GM15510 (cell line): ENCODE results near the gene ST7.

ENCODE experiments used
- POLR2A ChIP-seq: IDR thresholded peaks from 3 replicates; pipeline ENCODE4 v1.6.1; 2011; ENCODE audit warnings: borderline replicate concordance; ENCODE audit not compliant: insufficient read length; ENCODE audit errors: extremely low read depth

ST7 gene

DNA sequence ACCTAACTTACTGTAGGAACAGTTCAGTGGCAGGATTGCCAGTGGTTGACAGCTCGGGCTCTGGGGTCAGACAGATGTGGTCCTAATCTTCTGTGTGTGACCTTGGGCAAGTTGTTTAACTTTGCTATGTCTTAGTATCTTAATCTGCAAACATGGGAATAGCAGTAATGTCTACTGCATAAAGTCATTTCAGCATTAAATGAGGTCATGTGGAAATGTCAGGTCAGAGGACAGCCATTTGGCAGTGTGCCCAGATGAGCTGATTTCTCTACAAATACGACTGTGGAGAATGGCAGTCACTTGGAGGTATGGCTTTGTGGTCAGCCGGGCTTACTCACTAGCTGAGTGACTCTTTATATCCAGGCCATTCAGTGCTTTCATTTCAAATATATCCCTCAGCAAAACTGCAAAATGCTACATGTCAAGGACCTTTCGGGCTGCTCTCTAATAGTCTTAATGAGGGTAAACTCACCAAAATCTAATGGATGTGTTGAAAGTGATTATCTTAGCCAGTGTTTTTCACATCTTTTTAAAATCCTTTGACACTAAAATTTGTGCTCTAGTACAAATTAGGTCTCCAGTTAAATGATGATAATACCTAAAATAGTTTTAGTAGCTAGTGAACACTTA lies 171.4 kb downstream of the ST7 start:
- no peak for TF ChIP-seq POLR2A

DNA sequence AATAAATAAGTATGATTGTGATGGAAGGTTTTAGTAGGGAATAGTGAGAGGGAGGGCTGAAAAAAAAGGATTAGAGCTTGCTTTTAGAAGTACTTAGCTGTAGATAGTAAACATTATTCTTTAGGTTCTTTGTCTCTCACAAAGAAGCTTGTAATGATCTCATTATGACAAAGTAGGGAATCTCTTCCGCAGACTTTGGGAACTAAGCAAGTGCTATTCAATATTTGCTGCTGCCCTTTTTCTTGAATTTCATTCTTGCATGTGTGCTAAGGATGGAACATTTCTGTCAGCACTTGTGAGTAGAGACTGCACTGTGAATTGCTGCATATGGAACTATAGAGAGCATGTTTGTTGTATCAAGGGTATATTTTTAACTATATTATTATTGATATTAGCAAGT lies 173.4 kb downstream of the ST7 start:
- TF ChIP-seq POLR2A, result no peak

DNA sequence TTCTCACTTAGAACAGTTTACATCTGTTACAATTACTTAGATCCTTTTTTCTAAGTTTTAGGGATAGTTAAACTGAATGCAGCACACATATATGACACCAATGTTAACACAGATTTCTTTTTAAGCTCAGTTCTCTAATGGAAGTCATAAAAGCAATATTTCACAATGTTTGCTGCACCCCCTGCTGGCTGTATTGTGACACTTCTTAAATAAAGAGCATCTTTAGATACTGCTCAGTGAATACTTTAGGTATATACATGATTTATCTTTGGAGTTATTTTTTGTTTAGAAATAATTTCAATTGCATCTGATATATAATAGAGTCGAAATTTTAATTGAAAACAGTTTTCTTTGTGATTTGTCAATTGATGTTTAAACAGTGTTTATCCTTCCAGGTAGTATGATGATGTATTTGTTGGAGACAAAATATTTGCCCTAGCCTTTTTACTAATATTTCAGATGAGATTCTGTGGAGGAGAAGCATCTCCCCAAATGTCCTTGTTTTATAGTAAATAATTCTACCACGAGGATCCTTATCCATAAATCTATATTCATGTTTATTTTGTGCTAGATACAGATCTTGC lies 174.4 kb downstream of the ST7 start:
- TF ChIP-seq POLR2A, result no peak

DNA sequence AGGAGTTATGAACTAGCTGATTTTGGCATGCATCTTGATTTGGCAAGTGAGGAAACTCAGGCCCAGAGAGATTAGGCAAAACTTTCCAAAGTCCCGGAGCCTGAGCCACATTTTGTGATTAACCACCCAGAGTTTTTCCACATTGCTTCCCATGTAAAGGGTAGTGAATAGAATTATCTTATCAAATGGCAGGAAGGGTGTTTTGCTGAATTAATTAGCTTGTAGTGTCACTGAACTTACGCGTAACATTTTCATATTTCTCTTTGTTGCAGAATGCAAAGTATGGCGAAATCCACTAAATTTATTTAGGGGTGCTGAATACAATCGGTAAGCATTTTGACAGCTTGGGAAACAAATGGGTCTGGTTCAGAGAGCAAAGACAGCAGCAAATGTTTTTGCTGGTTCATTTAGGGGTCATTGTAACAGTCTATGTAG lies 176.2 kb downstream of the ST7 start:
- TF ChIP-seq POLR2A, result no peak

DNA sequence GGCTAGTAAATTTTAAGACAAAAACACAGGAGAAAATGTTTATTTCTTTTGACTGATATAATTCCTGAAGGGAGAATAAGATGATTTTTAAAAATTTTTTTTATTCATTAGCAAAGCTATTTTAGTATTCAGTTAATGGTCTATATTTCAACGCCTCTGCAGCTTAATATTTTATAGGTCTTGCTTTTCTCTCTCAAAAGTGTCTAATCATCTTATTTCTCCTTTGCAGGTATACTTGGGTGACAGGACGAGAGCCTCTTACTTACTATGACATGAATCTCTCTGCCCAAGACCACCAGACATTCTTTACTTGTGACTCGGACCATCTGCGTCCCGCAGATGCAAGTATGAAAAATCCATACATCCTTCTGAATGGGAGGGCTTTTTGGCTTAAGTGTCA lies 177.0 kb downstream of the ST7 start:
- TF ChIP-seq POLR2A, result no peak

DNA sequence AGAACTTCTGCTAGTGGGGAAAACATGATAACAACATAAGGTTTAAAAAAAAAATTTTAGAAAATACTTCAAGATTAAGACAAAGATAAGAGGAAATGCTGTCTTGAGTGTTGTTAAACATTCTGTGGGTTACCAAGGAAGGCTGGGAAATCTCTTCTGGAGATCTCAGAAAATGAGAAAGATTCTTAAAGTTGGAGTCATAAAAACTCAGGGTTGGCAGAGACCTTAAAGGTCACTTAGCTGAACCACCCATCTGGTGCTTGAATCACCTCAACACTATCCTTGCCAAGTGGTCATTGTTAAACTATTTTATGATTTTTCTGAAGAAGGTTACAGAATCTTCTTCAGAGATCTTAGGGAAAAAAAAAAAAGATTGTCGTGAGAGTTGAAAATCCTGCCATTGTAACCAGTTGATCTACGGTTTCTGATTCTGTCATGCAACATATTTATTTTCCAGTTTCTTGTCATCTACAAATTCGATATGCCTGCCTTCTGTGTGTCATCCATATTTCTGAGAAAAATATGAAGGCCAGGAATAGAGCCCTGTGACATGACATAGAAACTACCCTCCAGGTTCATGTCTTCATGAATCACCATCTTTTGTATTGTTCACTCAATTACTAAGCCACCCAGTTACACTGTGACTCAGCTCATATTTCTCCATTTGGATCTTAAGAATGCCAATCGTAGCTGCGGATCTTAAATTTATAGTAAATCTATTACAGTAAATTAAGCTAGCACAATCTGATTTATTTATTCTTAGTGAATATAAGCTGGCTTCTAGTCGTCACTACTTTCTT lies 179.2 kb downstream of the ST7 start:
- TF ChIP-seq POLR2A, result no peak

DNA sequence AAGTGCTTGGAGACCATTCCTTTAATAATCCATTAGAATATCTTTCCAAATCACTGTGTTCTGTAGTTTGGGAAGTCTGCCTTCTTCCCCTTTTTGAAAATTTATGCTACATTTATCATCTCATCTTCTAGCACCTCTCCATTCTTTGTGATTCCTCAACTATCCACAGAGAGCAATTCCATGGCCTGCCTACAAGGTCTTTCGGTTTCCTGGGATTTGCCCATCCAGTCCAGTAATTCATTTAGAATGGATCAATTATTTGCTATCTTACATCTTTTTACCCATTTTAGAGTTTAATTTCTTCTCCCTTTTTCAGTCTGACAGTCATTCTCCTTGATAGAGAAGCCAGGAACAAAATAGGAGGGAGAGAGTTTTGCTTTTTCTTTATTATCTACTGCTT lies 179.8 kb downstream of the ST7 start:
- no peak for TF ChIP-seq POLR2A

DNA sequence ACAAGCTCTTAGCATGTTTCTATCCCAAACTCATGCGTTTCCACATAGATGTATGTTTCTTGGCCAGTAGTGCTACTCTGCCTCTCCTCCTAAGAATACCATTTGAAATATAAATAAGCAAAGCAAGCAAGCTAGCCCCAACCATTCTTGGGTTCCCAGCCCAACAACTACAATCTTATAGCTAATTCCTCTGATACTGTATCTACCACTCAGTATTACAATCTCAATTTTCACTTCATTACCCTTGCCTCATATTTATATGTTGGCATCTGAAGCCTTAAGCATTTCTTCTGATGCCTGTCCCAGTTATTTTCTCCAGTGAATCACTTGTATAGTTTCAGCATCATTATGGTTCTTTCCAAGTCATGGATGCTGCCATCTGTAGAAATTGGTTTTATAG lies 181.1 kb downstream of the ST7 start:
- no peak for TF ChIP-seq POLR2A

DNA sequence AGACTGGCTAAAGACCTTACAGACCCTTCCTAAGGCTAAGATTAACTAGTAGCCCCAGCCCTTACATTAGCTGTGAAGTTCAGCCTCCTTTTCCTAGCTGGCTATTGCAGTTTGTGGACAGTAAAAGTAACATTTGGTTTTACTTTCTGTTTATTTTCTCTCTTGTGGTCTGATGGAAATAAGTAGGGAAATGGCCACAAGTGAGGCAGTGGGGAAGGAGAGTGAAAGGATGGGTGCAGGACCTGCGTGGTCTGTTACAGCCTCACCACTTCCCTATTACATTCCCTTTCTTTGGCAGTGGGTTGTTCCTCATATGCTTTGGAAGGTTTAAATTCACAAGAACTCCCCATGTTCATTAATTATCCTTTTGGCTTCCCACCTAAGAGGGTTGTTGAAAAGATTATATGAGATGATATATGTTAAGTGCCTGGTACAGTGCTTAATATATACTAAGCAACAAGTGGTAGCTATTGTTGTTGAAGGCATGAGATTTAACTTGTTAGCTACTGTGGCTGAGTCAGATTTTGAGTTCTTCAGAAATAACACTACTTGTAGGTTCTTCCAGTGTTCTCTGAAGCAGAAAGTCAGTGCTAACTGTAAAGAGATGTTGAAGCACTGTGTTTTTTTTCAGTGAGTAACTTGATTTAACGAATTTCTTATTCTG lies 181.7 kb downstream of the ST7 start:
- no peak for TF ChIP-seq POLR2A

DNA sequence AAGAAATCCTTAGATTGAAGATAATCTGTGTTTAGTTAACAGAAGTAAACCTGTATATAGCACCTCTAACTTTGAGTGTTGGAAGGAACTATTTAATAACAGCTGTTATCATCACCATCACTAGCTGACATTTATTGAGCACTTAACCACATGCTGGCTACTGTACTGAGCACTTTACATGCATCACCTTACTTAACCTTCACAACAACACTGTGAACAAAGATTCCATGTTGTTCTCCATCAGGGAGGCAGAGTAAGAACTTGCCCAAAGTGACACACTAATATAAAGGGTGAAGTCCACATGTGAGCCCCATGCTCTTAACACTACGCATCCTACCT lies 182.2 kb downstream of the ST7 start:
- no peak for TF ChIP-seq POLR2A

DNA sequence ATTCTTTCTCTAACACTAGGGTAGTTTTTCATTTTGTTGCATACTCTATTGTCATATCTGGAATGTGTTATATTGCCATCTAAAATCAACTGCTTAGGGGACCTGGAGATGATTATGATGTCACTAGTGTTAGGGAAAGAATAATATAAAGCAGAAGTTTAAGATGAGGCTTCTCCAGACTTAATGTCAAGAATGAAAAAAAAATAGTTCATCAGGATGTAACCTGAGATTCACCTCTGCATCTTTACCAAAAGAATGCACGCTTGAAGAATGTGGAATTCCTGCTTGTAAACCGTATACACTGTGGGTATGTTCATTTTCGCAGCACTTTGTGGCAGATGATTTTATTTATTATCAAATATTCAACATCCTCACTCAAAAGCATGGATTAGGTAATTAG lies 184.6 kb downstream of the ST7 start:
- TF ChIP-seq POLR2A, result no peak

DNA sequence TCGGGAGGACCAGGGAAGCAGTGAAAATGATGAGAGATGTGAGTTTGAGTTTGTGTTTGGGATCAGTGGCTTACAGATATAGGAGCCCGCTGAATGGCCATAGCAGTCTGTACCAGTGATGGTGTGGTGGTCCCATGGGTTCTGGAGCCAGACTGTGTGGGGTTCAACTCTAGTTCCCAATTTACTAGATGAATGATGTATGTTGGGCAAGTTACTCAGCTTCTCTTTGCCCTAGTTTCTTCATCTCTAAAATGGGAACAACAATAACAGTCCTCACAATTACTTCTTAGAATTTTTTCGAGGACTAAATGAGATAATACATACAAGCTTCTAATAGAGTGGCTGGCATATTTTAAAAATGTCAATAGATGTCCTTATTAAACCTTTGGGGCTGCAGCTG lies 185.2 kb downstream of the ST7 start:
- TF ChIP-seq POLR2A, result no peak

DNA sequence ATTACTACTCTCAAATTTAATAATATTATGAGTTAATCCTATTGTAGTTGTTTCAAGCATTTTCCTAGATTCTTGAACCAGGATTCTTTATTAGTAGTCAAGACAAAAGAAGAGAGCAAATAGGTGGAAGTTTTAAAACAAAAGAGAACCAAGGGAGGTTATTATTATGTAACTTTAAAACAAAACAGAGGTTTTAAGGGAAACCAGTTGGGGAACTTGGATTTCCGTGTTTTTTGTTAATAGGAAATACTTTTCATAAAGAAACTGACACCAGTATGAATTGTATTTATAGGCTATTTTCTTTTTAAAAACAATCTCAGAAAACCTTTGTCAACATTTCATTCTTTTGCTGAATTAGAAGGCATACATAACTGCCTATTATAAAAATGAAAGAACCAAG lies 185.7 kb downstream of the ST7 start:
- TF ChIP-seq POLR2A, result no peak

DNA sequence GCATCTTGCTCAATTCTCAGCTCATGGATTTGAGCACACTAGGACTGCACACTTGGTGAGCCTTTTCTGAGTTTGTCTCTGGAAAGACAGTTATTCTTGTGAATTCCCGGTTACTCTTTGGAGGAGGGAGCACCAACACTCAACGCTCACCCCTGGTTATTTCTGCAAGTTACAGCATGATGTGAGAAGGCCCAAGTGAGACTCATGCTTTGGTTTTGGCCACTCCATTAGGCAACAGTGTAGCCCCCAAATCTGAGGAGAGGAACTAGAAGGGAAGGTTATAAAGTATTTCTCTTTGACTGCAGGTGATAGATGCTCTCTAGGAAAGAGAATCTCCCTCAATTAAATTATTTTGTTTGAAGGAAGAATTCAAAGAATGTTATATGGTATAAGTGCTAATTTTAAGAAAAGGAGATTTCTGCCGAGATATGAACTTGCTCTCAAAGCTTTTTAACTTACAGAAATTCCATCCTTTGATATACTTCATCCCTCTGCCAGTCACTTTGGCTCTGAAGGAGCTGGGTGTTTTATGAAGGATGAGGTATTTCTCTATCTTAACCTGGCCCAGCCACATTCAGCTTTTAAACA lies 186.2 kb downstream of the ST7 start:
- no peak for TF ChIP-seq POLR2A

DNA sequence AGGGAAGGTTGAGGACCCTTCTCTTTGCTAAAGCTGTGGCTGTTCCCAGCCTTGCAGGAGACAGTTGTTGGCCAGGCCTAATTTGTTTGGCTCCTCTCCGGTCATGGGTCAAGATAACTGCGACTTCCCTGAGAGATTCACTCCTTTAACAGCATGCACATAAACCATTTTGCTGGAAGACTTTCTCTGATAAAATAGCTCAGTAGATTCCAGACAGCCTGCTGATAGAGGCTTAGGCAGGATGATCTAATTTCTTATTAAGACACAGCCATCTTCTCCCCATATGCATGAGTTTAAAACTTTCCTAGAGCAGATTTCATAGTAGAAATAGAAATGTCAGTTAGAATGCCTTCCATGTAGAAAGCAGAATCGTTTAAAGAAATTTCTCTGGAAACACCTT lies 187.6 kb downstream of the ST7 start:
- no peak for TF ChIP-seq POLR2A
